SK-N-SH treated with all-trans-retinoic acid at 6 μM for 48 hours (cell line): ENCODE results near the gene AHCYL1.

ENCODE experiments used
- GLIS3 ChIP-seq: fragments of 250-450 bp; sonication (Bioruptor Pico); IDR thresholded peaks from 2 replicates; pipeline ENCODE4 v1.5.0; 2020; ENCODE audit warnings: mild to moderate bottlenecking, moderate library complexity
- TF ChIP-seq, protein P1 (sequence below): fragments of 250-450 bp; sonication (Bioruptor Pico); IDR thresholded peaks from 2 replicates; pipeline ENCODE4 v1.8.0; 2020; ENCODE audit warnings: mild to moderate bottlenecking, moderate library complexity, borderline replicate concordance
- TF ChIP-seq, protein P2 (sequence below): fragments of 250-450 bp; sonication (Bioruptor Pico); IDR thresholded peaks from 2 replicates; pipeline ENCODE4 v1.5.1; 2020; ENCODE audit warnings: low read depth, mild to moderate bottlenecking, moderate library complexity
- TF ChIP-seq, protein P3 (sequence below): fragments of 250-450 bp; sonication (Bioruptor Pico); IDR thresholded peaks from 2 replicates; pipeline ENCODE4 v1.5.0; 2020; ENCODE audit warnings: mild to moderate bottlenecking, moderate library complexity

DNA sequence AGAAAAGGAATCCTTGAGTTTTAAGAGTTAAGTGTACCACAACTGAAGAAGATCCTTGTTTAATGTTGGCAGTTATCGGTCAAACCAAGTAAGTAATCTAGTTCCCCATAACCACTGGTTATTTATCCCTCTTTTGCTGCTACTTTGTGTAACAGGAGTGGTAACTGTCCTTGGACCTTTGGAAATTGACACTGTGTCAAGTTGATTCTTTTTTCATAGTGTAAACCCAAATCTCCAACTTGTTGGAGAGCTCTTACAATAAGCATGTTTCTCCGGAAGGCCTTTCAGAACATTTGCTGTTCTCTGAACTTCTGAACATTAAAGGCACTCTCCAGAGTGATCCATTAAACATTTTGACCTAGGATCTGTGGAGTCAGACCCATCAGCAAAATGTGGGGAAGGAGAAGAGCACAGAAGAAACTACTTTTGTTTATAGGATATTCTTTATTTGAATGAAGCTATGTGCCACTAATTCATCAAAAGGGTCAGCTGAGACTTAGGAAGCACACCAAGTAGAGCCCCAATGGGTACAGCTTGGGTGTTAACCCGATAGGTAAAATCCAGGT lies 3.9 kb downstream of the AHCYL1 start:
- TF ChIP-seq, protein P1, sequence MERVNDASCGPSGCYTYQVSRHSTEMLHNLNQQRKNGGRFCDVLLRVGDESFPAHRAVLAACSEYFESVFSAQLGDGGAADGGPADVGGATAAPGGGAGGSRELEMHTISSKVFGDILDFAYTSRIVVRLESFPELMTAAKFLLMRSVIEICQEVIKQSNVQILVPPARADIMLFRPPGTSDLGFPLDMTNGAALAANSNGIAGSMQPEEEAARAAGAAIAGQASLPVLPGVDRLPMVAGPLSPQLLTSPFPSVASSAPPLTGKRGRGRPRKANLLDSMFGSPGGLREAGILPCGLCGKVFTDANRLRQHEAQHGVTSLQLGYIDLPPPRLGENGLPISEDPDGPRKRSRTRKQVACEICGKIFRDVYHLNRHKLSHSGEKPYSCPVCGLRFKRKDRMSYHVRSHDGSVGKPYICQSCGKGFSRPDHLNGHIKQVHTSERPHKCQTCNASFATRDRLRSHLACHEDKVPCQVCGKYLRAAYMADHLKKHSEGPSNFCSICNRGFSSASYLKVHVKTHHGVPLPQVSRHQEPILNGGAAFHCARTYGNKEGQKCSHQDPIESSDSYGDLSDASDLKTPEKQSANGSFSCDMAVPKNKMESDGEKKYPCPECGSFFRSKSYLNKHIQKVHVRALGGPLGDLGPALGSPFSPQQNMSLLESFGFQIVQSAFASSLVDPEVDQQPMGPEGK (CRISPR knock-in tag) = no peak
- TF ChIP-seq, protein P2, sequence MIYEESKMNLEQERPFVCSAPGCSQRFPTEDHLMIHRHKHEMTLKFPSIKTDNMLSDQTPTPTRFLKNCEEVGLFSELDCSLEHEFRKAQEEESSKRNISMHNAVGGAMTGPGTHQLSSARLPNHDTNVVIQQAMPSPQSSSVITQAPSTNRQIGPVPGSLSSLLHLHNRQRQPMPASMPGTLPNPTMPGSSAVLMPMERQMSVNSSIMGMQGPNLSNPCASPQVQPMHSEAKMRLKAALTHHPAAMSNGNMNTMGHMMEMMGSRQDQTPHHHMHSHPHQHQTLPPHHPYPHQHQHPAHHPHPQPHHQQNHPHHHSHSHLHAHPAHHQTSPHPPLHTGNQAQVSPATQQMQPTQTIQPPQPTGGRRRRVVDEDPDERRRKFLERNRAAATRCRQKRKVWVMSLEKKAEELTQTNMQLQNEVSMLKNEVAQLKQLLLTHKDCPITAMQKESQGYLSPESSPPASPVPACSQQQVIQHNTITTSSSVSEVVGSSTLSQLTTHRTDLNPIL (CRISPR knock-in tag) = no peak
- TF ChIP-seq, protein P3, sequence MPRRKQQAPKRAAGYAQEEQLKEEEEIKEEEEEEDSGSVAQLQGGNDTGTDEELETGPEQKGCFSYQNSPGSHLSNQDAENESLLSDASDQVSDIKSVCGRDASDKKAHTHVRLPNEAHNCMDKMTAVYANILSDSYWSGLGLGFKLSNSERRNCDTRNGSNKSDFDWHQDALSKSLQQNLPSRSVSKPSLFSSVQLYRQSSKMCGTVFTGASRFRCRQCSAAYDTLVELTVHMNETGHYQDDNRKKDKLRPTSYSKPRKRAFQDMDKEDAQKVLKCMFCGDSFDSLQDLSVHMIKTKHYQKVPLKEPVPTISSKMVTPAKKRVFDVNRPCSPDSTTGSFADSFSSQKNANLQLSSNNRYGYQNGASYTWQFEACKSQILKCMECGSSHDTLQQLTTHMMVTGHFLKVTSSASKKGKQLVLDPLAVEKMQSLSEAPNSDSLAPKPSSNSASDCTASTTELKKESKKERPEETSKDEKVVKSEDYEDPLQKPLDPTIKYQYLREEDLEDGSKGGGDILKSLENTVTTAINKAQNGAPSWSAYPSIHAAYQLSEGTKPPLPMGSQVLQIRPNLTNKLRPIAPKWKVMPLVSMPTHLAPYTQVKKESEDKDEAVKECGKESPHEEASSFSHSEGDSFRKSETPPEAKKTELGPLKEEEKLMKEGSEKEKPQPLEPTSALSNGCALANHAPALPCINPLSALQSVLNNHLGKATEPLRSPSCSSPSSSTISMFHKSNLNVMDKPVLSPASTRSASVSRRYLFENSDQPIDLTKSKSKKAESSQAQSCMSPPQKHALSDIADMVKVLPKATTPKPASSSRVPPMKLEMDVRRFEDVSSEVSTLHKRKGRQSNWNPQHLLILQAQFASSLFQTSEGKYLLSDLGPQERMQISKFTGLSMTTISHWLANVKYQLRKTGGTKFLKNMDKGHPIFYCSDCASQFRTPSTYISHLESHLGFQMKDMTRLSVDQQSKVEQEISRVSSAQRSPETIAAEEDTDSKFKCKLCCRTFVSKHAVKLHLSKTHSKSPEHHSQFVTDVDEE (CRISPR knock-in tag) = no peak
- TF ChIP-seq GLIS3 (CRISPR knock-in tag) = no peak
